Left renal cortex interstitium (tissue), 4 donors: Measurements from ENCODE around the gene BST1. TPM values are rescaled to one million over a fixed set of nuclear protein-coding genes. Genes with fewer than 3 reads are reported as not detected.

ENCODE experiments used
- DNase-seq, 4 donors: peaks; one replicate each; pipeline ENCODE4 v3.0.0-alpha.2; 2013; ENCODE audit warnings: low read depth in 4 of 4, low spot score in 2 of 4, missing footprints in 1 of 4
- polyA plus RNA-seq, 4 donors: library from polyadenylated mRNA; unstranded; fragments of 120-200 nt; gene quantifications; one replicate each; pipeline ENCODE4 v1.2.1, GENCODE V29; 2013; ENCODE audit not compliant: insufficient read length in 4 of 4

BST1 gene, protein sequence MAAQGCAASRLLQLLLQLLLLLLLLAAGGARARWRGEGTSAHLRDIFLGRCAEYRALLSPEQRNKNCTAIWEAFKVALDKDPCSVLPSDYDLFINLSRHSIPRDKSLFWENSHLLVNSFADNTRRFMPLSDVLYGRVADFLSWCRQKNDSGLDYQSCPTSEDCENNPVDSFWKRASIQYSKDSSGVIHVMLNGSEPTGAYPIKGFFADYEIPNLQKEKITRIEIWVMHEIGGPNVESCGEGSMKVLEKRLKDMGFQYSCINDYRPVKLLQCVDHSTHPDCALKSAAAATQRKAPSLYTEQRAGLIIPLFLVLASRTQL
- 10 to 100 TPM; 11.7 to 16.1 (median 14.6) TPM for polyA plus RNA-seq

DNA sequence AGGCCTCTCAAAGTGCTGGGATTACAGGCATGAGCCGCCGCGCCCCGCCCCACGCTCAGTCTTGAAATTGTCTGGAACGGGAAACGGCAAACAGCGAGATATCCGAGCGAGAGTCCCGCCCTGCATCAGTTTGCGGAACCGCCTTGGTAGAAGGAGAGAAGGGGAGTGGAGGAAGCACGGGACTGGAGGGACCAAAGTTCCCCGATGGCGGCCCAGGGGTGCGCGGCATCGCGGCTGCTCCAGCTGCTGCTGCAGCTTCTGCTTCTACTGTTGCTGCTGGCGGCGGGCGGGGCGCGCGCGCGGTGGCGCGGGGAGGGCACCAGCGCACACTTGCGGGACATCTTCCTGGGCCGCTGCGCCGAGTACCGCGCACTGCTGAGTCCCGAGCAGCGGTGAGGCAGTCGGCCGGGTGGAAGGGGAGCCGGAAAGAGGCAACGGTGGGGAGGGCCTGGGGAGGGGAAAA, at the start of gene BST1:
Gene BST1, plus strand, starts transcription at position 125 of the 463 bp plus-strand sequence. Its CDS starts 80 bp downstream, at position 205.
- DNase-seq = peak in 2 of 4 donors; percentile 31 to 40

DNA sequence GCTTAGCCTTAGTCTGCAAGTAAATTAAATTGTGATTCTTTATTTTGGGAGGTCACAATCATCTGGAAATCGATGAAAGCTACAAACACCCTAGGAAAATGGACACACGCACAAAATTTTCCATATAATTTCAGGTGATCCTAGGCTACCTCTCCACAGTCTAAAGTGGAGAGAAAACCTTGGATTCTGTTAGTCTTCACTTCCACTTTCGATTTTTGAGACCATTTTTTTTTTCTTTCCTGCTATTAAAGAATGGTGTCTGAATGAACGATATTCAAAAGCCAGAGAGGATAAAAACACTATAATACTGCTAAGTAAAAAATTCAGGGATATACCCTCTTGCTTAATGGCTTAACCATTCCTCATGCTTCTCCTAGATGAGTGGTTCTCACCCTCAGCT, 49.4 kb upstream of the BST1 start:
- no peak for DNase-seq

DNA sequence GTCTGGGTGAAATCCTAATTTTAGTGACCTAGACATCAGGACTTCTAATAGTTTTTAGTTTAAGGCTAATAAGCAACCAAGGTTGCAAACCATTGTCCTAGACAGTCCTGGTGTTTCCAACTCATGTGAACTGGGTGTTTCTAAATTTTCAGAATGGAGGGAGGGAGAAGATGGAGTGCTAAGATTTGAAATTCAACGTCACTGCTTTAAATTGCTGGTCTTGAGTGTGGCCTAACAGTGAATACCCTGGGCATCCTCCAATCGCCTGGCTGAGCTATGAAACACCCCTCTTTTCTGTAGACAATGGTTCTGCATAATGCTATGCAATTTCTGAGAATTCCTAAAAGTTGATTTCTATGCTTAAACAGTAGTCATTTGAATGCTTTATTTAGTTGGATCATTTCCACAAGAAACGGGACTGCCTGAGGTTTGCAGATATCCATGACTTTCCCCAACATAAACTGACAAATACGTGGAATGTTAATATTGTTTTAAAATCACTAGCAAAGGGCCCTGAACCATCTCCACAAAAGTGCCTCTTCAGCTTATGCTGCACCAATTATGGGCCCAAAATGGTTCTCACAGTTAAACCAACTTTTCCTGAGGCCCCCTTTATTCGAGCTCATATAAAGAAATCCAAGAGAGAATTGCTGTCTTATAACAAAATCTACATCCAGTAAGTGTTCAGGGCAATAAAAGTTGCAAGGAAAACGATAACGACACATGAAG, 48.8 kb upstream of the BST1 start:
- DNase-seq = peak; percentile 15 to 63 (median 31)

DNA sequence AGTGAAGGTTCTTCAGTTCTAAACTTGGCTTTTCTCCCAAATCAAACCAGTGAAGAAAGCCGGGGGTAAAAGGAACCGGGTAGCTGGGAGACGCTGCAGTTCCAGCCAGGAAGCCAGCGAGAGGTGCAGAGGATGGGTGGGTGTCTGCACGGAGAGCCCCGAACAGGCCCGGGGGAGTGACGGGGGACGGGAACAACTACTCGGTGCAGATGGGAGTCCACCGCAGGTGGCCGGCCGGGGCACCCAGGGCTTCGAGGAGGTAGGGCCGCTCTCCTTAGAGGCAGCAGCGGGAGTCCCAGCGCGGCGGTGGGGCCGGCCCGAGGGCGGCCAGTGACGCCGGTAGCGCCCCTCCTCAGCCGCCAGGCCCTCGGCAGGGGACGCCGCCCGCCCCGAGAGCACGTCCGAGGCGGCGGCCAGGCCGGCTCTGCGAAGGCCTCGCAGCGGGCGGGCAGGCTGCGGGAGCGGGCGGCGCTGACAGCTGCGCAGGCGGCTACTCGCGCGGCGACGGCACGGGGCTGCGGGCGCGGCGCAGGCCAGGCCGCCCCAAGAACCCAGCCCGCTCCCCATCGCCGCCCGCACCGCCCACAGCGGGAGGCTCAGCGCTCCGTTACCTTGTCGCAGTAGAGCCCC, 48.2 kb upstream of the BST1 start:
- DNase-seq = peak in 3 of 4 donors; percentile 26 to 53 (median 36)

DNA sequence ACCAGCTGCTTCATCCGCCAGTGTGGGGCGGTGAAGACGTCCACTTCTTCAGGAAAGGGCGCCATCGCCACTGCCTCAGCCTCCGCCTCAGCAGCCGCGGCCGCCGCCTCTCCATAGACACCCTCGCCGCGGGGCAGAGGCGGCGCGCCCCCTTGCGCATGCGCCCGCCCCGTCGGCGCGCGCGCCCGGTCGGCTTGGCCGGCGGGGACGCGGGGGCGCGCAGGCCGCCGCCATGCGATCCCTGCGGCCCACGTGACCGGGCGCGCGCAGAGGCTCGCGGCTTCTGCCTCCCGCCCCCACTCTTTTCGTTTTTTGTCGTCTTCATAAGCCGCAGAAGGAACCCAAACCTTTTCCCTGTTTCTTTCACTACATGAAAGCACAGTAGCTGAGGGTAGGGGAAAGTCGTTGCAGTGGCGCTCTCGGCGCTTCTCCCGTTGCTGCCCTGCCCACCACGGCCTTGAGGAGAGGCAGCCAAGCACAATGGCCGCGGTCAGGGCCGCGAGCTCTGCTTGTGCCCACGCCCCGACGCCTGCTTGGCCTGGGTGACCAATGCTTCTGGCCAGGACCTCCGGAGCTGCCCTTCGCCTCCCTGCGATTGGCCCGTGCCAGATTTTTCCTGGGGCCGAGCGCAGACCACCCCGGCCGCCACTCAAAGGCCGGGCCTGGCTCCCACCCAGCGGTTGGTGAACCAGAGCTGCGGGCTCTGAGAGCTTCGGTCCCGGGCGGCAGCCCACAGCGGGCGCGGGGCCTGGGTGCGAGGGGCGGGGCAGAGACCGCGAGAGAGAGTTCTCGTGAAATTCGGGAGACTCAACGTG, 47.4 kb upstream of the BST1 start, which contains the start of gene FBXL5:
Gene FBXL5, minus strand, starts transcription at position 135 of the 815 bp plus-strand sequence. Its CDS starts 70 bp downstream, at position 65.
- DNase-seq = peak; percentile 84 to 87 (median 86)

DNA sequence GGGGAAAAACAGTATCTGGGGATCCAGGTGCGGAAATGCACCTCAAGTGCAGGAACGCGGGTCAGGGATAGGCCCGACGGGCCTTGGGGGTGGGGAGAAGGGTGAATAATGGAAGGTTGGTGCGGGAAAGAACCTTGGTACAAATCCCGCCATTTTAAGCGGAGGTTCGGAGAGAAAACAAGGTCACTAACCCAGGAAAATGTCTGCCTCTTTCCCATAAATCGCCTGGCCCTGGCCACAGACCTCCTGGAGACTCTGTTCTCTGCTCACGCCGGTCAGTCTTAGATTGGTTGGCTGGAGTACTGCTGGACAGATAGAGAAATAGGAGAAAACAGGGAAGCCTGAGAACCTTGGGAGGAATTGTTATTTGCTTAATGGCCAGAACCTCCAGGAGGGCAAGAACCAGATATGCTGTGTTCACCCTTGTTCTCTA, 46.8 kb upstream of the BST1 start:
- peak in 2 of 4 donors; percentile 31 to 39 for DNase-seq

DNA sequence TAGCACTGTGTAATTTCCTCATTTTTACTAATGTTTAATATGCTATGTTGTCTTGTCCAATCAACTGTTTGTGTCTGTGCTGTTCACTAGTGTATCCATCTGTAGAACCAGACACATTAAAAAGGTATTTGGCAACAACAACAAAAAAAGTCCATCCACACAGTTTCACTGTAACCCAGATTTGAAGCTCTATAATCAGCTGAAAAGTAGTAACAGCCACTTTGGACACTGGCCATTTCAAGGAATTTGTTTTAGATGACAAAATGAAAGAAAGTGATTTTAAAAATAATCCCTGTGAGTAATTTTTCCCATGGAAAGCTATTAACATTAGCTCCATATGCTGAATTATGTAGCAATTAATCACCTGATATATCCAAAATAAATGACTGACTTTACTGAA, 45.5 kb upstream of the BST1 start:
- no peak for DNase-seq

DNA sequence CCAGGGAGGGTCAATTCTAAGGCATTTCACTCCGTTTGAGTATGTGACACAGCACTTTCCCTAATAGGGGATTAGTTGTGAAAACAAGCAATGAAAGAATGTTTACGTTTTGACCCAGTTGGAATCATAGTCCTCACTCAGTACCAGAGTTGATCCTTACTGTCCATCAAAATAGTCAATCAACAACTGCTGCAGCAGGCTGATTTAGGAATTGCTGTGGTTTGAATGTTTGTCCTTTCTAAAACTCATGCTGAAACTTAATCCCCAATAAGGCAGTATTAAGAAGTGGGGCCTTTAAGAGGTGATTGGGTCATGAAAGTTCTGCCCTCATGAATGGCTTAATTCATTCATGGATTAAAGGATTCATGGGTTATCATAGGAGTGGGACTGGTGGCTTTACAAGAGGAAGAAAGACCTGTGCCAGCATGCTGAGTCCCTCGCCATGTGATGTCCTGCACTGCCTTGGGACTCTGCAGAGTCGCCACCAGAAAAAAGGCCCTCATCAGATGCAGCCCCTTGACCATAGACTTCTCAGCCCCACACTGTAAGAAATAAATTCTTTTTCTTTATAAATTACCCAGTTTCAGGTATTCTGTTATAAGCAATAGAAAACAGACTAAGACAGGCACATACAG, 44.6 kb upstream of the BST1 start:
- no peak for DNase-seq

DNA sequence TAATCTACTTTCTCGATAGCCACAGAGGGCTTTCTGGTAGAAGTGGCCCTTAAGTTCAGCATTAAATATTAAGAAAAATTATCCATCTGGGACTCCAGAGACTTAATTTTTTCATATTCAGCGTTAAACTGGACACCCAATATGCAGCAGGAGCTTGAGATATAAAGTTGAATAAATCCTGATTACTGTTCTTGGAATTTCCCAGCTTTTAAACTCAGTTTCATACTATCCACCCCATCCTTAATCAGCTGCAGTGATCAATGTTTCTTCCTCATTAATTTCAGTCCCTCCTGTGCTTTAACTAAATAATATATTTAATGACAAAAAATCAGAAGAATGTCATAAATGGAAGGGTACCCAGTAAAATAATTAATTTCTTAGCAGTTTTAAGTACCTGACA, 44.1 kb upstream of the BST1 start:
- no peak for DNase-seq

DNA sequence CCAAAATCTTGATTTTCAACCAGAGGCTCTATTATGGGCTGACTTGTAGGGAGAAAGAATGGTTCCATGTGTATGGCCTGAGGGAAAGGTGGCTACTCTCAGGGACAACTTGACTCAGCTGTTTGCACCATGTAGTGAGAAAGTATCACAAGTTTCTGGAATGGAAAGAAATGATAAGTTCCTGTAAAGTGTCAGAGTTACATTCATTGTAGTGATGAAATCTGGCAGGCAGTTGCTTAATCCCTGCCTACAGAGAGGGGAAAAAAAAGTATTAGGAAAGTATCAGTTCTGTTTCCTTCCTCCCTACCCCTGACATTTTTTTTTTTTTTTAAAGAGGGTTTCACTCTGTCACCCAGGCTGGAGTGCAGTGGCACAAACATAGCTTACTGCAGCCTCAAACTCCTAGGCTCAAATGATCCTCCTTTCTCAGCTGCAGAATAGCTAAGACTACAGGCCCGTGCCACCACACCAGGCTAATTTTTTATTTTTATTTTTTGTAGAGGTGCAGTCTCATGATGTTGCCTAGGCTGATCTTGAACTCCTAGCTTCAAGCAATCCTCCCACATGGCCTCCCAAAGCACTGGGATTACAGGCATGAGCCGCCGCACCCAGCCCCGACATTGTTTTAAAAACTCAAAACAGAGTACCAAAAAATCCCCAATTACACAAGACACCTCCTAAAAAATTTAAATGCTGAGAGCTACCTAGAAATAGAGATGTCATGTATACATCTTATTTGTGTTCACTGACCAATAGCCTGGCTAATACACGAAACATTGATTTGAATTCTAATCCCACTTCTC, 42.9 kb upstream of the BST1 start:
- no peak for DNase-seq

DNA sequence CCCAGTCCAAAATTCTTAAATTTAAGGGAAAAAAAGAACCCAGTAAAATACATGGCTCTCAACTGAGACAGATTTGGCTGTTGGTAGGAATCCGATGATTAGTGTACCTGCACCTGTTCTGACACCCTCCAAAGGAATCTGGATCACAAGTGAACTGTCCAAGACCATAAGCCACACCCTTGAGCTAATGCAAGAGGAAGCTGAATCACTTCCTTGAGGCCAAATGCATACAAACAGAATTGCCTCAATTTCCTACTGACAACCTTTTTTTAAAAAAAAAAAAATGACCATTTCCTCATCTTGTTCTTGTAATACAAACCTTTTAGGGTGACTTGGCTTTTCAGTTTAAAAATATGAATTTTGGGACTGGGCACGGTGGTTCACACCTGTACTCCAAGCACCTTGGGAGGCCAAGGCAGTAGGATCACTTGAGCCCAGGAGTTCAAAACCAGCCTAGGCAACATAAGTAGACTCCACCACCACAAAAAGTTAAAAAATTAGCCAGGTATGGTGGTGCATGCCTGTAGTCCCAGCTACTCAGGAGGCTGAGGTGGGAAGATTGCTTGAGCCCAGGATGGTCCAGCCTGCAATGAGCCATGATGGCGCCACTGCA, 37.0 kb upstream of the BST1 start:
- DNase-seq = no peak

DNA sequence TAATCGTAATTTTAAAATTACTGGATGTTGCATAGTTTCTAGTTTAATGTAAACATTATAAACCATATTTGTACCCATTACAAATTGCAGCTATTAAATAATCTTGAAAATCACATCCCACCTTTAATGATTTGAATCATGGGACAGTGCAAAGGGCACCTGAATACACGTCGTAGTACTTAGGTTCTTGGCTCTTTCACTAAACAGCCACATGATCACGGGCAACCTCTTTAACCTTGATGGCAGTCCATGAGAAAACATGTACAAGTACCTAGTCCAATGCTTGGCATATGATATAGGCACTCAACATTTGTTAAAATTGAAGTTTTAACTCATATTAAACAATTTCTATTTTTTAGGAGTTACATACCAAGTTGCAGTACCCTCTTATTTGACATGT, 35.9 kb upstream of the BST1 start:
- no peak for DNase-seq

DNA sequence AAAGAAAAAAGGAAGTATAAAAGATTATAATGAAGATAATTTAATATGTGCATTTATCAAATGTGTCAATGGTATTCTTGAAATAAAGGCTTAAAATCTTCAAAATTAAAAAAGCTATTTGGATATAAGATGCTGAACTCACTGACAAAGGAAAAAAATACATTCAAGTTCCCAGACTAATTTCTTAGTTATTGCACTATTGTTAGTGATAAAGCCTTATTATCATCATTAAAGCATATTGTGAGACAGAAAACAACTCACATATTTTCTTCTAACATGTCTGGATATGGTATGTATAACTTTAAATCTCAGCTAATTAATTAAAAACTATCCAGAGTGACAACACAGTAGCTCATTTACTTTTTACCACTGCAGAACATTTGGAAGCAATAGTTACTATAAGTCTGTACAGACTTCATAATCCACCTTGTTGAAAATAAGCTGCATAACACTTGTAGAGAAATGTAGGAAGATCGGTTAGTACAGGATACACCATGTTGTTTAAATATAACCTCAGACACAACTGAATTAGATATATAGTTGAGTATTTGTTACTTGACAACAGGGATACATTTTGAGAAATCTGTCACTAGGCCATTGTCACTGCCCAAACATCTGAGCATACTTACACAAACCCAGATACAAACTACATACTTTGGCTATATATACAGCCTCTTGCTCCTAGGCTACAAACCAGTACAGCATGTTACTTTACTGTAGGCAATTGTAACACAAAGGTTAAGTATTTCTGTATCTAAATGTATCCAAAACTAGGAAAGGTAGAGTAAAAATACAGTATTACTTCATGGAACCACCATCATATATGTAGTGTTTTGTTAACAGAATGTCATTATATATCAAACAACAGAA, 34.1 kb upstream of the BST1 start:
- DNase-seq = no peak

DNA sequence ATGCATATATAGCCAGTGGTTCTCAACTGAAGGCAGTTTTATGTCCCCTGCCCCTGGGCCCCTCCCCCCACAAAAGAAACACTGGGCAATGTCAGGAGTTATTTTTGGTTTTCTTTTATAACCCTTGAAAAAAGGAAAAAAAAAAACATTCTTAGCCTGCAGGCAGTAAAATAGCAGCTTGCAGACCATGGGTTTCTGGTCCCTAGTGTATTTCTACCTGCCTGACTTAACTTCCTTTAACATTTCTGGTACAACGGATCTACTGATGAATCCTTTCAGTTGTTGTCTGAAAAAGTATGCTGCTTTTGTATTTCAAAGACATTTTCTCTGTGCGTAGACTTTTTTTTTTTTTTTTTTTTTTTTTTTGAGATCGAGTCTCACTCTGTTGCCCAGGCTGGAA, 32.3 kb upstream of the BST1 start:
- no peak for DNase-seq

DNA sequence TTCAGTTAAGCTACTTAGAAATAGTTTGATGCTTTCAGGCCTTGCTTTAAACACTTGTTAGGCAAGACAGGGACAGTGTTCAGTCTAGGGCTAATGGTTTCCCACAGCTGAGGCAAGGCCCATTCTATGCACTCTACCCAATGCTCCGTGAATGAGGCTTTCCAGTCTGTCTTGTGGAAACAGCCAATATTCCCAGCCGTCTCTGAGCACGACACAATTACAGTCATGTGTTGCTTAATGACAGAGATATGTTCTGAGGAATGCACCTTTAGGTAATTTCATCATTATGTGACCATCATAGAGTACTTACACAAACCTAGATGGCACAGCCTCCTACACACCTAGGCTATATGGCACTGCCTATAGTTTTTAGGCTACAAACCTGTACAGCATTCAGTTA, 30.8 kb upstream of the BST1 start:
- no peak for DNase-seq

DNA sequence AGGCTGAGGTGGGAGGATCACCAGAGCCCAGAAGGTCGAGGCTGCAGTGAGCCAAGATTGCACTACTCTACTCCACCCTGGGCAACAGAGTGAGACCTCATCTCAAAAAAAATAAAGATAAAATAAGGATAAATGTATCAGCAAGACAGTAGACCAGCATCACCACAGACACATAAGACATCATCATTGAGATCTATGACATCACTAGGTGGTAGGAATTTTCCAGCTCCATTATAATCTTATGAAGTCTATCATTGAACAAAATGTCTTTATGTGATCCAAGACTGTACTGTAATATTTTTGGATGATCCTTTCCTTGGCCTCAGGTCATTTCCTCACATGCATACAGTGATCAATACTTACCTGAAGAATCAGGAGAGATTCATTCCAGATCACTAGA, 29.5 kb upstream of the BST1 start:
- no peak for DNase-seq

DNA sequence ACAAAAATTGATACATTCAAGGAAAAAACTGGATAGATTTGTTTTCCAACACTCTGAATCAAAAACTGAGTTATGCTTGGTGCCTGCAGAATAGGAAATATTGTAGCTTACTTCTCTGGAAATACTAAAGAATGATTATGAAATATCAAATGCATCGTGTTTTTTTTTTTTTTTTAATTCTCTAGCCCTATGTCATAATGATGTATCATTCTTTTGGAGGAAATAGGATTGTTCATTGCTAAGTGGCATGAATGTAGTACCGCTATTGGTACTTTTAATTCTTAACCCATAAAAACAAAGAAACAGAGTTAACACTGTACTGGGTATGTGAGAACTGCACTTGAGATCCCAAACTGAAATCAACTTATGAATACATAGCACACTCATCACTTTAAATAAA, 28.8 kb upstream of the BST1 start:
- DNase-seq = no peak

DNA sequence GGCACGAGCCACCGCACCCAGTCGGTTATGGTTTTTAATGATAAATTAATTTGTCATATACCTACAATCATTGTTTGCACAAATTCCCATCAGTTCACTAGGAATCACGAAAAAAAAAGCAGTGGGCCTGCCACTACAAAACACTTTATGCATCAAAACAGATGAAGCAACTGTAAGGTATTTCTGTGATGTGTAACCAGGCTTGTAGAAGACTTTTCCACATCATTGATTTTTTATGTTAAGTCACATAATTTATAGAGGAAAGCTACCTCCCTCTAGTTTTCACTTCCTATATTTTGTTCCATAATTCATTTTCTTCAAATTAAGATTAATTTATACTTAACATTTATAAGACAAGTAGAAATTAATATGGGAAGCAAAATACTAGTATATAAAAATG, 27.9 kb upstream of the BST1 start:
- DNase-seq = no peak
